ENCODE measurements around the gene SCRN2.

The SCRN2 gene

DNA sequence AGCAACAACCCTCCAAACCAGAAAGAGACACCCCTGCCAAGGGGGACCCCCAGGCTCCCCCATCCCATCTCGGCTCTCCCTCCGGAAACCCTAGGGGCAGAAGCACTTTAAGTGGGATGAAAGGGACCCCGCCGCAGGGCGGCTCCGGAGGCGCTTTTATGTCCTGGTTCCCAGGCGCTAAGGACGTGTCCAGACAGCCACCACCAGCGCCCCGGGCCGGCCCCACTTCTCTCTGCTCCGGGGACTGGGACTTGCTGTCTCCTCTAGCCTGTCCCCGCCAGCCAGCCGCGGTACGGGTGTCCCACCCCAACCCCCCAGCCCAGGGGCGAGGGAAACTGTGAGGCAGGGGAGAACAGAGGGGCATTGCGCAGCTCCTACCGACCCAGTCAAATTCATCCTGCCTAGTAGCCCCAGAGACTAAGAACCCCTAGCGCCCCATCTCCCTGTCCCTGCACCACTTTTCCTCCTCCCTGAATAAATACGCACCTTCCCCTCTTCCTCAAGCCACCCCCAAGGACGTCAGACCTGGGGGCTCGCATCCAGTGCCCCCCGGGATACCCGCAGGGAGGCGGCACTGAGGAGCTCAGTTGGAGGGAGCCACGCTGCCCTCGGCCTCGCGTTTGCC, 5.8 kb upstream of the SCRN2 start:
- DNase-seq (ENCODE audit: low spot score), result no peak

GRCh38 chr17:47845716-47846075, 4.6 kb upstream of the SCRN2 start:
- no peak for DNase-seq (ENCODE audit: low spot score)

GRCh38 chr17:47844814-47845715, 4.0 kb upstream of the SCRN2 start:
- peak; percentile 65 for DNase-seq (ENCODE audit: low spot score)

GRCh38 chr17:47844227-47844626, 3.2 kb upstream of the SCRN2 start:
- no peak for DNase-seq (ENCODE audit: low spot score)

DNA sequence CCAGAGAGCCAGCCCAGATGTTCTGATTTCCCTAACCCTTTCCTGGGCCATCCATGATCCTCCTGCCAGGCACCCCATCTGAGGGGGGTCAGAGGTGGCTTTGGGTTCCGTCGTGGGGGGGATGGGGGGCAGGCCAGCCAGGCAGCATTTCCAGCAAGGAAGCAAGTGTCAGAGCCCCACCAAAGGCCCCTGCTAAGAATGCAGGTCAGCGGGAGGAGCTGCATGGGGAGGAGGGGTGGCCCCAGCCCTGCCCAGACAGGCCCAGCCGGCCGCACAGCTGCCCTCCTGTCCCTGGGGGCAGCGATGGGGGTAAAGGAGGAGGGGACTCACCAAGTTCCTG, 2.3 kb upstream of the SCRN2 start:
- DNase-seq (ENCODE audit: low spot score), result no peak

- DNase-seq (ENCODE audit: low spot score), result no peak
These were observed 617 bp upstream of the SCRN2 start for GRCh38 chr17:47841488-47842291.

DNA sequence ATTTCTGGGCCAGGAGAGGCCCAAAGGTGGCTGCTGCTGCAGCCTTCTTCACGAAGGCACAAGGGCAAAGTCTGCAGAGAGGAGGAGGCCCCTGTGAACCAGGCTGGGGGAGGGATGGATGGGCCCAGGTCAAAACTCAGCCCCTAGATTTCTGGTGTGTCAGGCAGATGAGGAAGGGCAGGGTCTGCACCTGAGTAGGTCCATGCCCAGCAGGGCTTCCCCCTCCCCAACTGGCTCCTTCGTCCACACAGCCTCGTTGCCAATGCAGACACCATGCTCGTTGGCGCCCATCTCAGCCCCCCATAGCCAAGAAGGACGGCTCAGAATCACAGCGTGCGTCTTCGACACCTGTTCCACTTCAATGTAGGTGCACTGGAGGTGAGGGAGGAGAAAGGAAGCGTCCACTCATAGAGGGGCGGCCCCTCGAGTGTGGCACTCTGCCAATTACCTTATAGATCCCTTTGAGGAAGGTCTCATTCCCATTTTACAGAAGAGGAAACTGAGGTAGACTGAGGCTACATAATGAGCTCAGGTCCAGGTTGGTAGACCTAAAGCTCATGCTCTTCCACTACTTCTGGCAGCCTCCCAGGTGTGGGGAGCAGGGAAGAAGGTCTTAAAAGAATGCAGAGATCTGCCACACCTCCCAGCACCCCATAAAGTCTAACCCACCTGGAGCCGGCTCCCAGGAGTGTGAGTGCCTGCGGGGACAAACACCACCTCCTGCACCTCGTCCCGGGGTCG, 902 bp downstream of the SCRN2 start:
- no peak for DNase-seq (ENCODE audit: low spot score)

- DNase-seq (ENCODE audit: low spot score), result no peak
These were observed 2.0 kb downstream of the SCRN2 start for GRCh38 chr17:47839071-47839470.

DNA sequence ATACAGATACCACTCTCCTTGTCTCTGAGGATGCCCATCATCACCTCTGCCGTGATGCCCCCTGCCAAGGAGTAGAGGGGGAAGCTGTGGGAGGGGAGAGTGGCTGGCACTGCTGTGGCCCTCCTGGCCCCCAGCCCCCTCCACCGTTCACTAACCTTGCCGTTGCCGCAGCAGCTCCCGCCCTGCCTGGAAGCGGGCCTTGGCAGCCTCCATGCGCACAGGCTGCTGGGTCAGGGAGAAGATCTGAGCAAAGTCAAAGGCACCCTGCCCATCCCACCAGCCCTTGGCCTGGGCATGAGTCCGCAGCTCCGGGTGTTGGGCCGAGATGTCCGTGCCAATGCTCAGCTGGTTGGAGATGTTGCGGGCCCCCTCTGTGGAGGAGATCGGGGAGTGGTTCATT, 2.4 kb downstream of the SCRN2 start:
- DNase-seq (ENCODE audit: low spot score), result no peak

DNA sequence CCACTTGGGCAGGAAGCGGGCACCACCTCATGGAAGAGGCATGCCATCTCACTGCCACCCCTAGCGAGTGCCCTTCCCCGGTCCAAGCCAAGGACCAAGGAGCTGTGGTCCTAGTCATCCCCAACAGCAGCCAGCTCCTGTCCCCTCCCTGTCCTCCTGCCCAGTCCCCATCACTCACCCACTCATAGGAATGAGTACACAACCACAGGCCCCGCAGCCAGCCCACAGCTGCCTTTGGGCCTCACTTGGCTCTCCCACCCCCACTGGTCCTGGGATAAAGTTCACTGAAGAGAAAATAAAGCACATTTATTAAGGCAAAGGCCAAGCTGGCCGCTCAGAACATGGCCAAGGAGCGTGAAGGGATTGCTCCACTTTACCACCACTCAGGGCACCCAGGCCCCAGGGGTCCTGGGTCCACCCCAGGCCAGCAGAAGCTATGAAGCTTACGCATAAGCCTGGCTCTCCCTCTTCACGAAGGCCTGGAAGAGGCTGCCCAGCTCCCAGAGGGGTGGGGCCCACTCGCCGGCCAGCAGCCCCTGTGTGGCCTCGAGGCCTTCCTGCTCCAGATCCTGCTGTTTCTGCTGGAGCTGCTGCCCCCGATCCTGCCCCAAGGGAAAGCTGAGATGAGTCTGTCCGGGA, 3.6 kb downstream of the SCRN2 start:
- DNase-seq (ENCODE audit: low spot score), result no peak

DNA sequence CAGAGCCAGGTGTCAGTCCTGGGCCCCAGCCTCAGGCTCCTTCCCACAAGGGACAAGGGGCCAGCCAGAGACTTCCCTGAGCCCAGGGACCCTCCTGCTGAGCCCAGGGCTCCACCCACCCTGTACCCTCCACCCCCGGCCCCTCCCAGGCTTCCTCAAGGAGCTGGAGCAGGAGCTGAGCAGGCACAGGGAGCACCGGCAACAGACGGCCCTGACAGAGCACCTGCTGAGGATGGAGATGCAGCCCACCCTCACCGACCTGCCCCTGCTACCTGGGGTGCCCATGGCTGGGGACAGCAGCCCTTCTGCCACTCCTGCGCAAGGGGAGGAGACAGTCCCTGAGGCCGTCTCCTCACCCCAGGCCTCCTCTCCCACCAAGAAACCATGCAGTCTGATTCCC, 4.5 kb downstream of the SCRN2 start:
- DNase-seq (ENCODE audit: low spot score), result no peak

DNA sequence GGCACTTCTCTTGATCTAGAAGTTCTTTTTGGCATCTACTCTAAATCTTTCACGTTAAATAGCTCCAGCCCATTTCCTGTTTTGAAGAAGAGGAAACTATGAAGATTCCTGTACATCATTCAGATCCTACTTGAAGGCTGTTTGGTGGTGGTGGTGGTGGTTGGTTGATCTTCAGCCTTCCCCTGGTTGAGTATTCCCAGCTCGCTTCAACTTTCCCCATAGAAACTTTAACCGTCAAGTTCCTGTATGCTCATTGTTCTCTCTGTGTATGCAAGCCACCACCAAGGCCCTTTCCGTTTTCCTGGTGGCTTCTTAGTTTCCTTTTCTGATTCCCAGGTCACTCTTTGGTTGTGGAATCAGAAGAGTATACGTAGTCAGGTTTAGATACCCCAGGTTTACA, 6.3 kb downstream of the SCRN2 start:
- no peak for DNase-seq (ENCODE audit: low spot score)

DNA sequence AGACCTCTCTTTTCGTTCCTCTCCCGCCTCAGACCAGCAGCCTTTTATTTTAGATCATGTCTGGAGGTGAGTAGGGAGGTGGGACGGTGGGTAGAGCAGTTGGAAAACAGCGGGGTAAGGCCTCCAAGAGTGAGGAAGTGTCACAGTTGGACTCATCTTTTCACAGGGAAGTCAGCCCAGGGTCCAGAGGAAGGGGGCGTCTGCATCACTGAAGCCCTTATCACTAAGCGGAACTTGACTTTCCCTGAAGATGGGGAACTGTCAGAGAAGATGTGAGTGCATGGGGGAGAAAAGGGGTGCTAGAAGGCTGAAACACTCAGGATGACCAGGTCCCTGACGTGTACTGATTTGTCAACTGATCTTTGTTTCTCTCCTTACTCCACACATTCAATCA, 9.1 kb downstream of the SCRN2 start:
- DNase-seq (ENCODE audit: low spot score), result no peak

DNA sequence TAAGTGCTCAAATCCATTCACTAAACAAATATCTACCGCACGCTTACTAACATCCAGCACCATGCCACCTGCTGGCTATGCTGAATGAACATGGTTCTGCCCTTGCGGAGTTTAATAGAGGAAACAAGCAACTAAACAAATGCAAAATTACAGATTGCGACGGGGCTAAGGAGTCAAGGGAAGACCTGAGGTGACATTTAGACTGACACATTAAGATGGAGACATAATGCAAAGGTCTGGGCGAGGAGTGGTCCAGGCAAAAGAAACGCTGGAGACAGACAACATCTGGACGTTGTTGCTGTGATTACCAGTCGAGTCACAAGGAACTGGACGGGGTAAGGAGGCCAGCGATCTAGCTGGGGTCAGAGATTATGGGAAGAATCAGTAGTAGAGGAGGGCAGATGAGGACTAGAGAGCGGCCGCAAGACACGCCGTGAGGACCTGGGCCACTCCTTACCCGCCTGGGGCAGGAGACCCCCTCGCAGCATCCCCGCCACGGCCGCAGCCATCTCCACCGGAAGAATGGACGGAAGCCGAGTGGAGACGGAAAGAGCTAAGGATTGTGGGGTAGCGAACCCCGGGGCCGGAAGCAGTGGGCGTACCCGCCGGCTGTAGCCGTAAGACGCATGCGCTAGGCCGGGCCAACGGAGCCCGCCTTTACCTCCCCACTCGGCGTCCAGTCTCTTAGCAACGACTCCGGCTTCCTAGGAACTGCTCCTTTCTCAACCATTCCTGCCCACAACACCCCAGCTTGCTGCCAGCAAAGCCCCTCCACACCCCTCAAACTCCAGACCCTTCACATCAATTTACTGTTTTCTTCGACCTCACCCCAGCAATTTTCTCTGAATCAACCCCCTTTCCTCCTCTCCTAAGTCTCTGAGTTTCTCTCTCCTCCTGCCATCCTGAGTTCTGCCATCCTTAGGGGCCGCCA, 9.8 kb downstream of the SCRN2 start, which contains the start of the genes LRRC46 and MRPL10:
Gene LRRC46 (plus strand): TSS at position 668 of the 931 bp plus-strand sequence. CDS start 320 bp downstream, outside the sequence.
Gene MRPL10 (minus strand): TSS at position 539 of the 931 bp plus-strand sequence. CDS start 30 bp downstream, at position 509.
- peak; percentile 100 for DNase-seq (ENCODE audit: low spot score)

GRCh38 chr17:47830396-47831002, 10.6 kb downstream of the SCRN2 start:
- no peak for DNase-seq (ENCODE audit: low spot score)

DNA sequence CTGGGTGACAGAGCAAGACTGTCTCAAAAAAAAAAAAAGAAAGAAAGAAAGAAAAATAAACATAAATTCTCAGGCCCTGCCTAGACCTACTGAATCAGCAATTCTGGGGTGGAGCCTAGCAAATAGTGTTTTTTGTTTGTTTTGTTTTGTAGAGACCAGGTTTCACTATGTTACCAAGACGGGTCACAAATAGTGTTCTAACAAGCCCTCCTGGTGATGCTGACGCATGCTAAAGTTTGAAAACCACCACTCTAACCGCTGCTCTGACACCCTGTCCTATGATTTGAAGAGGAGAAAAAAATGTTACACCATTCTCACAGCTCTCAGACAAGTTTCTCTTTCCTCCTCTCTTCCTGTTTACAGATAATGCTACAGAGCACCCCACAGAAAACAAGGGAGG, 11.2 kb downstream of the SCRN2 start:
- no peak for DNase-seq (ENCODE audit: low spot score)

DNA sequence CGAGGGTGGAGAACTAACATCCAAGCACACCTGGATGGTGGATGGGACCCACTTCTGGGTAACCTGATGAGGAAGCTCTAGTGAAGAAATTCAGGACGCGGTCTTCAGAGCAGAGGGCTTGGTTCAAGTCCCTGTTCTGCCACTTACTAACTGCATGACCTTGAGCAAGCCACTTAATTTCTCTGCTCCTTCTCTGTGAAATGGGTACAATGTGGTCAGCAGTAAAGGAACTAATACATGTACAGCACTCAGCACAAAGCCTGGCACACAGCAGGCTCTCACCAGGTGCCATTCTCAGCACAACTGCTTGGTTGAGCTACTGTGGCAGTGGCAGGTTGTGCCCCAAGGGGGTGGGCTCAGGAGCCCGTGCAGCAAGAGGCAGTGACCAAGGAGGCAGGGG, 17.6 kb downstream of the SCRN2 start:
- no peak for DNase-seq (ENCODE audit: low spot score)

GRCh38 chr17:47822785-47823184, 18.3 kb downstream of the SCRN2 start:
- no peak for DNase-seq (ENCODE audit: low spot score)

GRCh38 chr17:47821424-47822391, 19.4 kb downstream of the SCRN2 start, which contains the start of gene OSBPL7:
TSS of gene OSBPL7 (minus strand) at chr17:47821794. CDS start at chr17:47820278, 1,516 bp downstream.
- peak; percentile 85 for DNase-seq (ENCODE audit: low spot score)

All from GM03348 (cell line).